UCSD-AML1 (cell line): Measurements from ENCODE around the gene OSBPL9.

Experiments used
- DNase-seq: peaks from one replicate; lab custom pipeline; 2025; ENCODE audit not compliant: unreplicated experiment; lab: John Stamatoyannopoulos, UW

Gene OSBPL9

GRCh38 chr1:51616903-51617708 lies at the start of gene OSBPL9:
TSS of gene OSBPL9 (plus strand) at chr1:51617092. CDS start at chr1:51617111, 19 bp downstream.
- DNase-seq, result peak; percentile 88

DNA sequence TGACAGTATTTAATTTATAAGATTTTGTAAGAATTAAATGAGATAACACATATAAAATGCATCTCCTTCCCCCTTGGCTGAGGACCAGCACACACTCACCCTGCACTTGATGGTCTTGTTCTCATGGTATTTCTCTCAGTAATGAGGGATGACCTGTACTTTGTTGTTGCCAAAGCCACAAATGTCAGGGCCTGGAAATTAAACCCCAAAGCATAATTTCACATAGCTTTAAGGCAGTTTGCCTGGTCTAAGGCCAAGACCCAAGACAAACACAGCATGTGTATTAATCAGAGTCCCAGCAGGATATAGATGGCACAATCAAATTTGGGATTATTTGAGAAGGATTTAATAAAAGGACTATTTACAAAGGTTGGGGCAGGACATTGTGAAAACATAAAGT lies 49.2 kb upstream of the OSBPL9 start:
- no peak for DNase-seq

DNA sequence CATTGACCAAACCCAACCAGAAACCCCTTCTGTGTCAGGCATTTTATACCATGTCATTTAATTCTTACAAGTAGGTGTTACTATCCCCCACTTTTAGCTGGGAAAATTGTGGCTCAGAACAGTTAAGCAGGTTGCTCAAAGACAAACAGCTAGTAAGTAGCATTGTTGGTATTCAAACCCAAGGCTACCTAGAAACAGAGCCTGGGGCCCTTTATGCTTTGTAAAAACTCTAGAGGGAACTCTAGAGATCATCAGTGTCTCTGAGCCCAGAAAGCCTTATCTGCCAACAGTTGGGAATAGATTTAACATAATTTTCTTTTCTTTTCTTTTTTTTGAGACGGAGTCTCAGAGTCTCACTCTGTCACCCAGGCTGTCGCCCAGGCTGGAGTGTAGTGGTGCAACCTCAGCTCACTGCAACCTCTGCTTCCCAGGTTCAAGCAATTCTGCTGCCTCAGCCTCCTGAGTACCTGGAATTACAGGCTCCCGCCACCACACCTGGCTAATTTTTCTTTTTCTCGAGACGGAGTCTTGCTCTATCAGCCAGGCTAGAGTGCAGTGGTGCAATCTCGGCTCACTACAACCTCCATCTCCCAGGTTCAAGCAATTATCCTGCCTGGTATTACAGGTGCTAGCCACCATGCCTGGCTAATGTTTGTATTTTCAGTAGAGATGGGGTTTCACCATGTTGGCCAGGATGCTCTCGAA lies 48.5 kb upstream of the OSBPL9 start:
- no peak for DNase-seq

DNA sequence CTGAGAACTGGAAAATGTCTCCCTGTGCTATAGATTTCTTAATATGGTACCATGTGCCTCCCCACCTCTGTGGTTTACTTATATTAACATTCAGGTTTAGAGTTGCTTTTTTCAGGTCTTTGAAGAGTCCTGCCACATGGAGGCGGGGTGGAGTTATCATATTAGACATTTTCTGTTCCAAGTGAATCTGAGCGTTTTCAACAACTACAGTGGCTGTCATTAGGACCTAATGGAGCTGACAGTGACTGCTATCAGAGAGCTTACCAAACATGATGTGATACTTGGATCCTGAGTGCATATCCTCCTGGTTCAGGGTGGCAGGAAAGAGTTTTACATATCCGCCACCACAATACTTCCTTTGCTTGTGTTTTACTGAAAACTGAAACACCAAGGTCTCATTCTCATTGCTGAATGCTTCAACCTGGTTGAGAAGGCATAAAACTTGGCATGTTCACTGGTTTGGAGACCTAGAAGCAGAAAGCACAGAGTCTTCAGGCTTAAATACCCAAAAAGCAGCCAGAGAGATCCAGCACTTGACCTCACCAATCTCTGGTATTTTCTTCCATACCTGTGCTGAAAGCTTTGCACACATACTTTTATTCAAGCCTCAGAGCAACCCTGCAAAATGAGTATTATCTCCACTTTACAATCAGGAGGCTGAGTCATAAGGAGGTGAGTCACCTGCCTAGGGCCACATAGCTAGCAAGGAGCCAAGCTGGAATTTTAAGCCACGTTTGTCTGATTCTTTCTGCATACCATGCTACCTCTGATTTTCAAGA lies 47.4 kb upstream of the OSBPL9 start:
- peak; percentile 37 for DNase-seq

- DNase-seq, result no peak
Measured at GRCh38 chr1:51570063-51570710, 46.7 kb upstream of the OSBPL9 start.

GRCh38 chr1:51572365-51572764 lies 44.5 kb upstream of the OSBPL9 start:
- no peak for DNase-seq

GRCh38 chr1:51574796-51575195 lies 42.1 kb upstream of the OSBPL9 start:
- DNase-seq, result no peak

DNA sequence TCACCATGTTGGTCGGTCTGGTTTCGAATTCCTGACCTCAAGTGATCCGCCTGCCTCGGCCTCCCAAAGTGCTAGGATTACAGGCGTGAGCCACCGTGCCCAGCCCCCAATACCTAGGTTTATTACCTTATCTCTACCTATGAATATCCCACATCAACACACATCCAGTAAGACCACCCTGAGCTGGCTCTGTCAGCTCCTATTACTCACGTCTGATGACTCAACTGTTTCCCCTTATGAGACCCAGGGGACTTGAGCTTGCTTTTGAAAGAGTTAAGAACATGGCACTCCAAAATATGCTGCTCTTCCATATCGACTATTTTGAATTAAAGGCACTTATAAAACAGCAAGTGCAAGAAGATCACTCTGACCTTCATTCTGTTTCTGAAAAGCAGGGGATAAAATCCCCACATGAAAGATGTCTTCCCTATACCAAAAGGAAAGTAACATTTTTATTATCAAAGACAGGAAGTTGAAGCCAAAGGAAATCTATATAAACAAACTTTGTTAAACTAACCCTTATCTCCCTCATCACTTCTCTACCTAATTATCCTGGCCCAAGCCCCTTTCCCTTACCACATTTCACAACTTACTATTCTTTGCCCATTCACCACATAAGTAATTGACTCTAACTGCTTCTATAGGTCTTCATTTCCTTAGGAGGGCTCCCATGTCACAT lies 41.3 kb upstream of the OSBPL9 start:
- DNase-seq, result no peak

DNA sequence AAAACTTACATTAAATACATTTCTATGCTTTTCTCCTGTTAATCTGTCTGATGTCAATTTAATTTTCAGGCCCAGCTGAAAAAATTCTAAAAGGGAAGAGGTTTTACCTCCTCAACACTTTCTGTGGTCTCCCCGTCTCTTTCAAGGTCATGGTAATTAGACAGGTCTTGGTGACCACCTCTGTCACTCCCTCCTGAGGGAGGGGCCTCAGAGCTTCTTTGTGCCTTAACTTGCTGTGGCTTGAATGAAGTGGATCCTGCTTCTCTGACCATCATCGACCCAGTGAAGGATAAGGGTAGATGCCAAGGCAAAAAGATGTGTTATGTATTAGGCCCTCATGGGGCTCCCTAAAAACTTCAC lies 40.8 kb upstream of the OSBPL9 start:
- no peak for DNase-seq

DNA sequence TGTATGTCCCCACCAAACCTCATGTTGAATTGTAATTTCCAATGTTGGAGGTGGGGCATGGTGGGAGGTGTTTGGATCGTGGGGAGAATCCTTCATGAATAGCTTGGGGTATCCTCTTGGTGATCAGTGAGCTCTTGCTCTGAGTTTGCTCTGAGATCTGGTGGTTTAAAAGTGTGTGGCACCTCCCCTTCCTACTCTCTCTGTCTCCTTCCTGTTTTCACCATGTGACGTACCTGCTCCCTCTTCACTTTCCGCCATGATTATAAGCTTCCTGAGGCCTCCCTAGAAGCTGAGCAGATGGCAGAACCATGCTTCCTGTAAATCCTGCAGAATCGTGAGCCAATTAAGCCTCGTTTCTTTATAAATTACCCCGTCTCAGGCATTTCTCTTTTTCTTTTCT lies 40.0 kb upstream of the OSBPL9 start:
- no peak for DNase-seq

GRCh38 chr1:51578383-51579109 lies 38.3 kb upstream of the OSBPL9 start:
- DNase-seq, result no peak

GRCh38 chr1:51581238-51581637 lies 35.7 kb upstream of the OSBPL9 start:
- no peak for DNase-seq

DNA sequence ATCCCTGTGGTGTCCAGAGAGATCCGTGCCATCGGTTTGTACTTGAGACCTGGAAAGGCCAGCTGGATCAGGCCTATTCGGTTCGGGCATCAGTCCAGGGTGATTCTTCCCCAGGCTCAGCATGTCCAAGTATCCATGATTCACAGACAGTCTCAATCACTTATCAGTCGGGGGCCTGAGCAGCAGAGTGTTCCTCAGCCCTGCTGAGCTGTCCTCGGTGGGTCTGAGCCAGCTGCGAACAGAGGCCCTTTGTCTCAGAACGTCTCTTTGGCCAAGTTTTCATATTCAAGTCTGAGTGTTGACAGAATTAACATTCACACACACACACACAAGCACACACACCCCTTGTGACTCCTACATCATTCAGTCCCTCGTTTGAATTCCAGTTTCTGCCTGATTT lies 33.4 kb upstream of the OSBPL9 start:
- DNase-seq, result no peak

- no peak for DNase-seq
Measured at GRCh38 chr1:51584021-51584420, 32.9 kb upstream of the OSBPL9 start.

- DNase-seq, result no peak
Measured at GRCh38 chr1:51592711-51593110, 24.2 kb upstream of the OSBPL9 start.

- no peak for DNase-seq
Measured at GRCh38 chr1:51594716-51595115, 22.2 kb upstream of the OSBPL9 start.

DNA sequence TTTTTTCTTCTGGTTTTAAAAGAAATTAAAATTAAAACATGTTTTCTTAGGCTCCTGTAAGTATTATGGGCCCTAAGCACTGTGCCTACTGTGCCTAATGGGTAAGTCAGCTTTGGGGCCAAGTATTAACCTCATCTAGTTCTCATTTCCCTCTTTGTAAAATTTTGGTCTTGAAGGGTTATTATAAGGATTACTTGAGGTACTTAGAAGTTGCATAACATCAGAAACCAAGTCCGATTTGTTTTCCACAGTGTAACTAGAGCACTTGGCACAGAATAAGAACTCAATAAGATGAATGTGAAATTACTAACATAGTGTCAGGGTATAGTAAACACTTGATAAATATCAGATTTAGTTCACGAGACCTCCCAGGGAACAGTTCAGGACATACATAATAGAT lies 16.4 kb upstream of the OSBPL9 start:
- no peak for DNase-seq

- no peak for DNase-seq
Measured at GRCh38 chr1:51600965-51601364, 15.9 kb upstream of the OSBPL9 start.

GRCh38 chr1:51605961-51606723 lies 10.8 kb upstream of the OSBPL9 start:
- DNase-seq, result no peak
